Stimulated activated memory B cell treated with anti-CD40 and anti-IgM and Interleukin-4, amounts not matched to agents 10 μg/mL and 1 μg/mL and 100 μg/mL, for 72 hours (primary cell): ENCODE data around the gene KIRREL3.

ENCODE experiments used
- ATAC-seq: fragments of 150-1000 bp; cut with Tn5 transposase; 2 replicates; pipeline ENCODE4 v1.10.0; 2021
- H3K27ac Mint-ChIP-seq: one replicate; pipeline ENCODE4 v1.8.0; 2022; ENCODE audit warnings: mild to moderate bottlenecking, mixed read lengths
- H3K27me3 Mint-ChIP-seq: one replicate; pipeline ENCODE4 v1.8.0; 2022; ENCODE audit warnings: mixed read lengths
- H3K36me3 Mint-ChIP-seq: one replicate; pipeline ENCODE4 v1.8.0; 2022; ENCODE audit warnings: mixed read lengths
- H3K4me1 Mint-ChIP-seq: one replicate; pipeline ENCODE4 v1.8.0; 2022; ENCODE audit warnings: mixed read lengths
- H3K4me3 Mint-ChIP-seq: one replicate; pipeline ENCODE4 v1.8.0; 2022; ENCODE audit warnings: mild to moderate bottlenecking, moderate library complexity, mixed read lengths
- H3K9me3 Mint-ChIP-seq: one replicate; pipeline ENCODE4 v1.8.0; 2022; ENCODE audit warnings: mixed read lengths

KIRREL3 gene

DNA sequence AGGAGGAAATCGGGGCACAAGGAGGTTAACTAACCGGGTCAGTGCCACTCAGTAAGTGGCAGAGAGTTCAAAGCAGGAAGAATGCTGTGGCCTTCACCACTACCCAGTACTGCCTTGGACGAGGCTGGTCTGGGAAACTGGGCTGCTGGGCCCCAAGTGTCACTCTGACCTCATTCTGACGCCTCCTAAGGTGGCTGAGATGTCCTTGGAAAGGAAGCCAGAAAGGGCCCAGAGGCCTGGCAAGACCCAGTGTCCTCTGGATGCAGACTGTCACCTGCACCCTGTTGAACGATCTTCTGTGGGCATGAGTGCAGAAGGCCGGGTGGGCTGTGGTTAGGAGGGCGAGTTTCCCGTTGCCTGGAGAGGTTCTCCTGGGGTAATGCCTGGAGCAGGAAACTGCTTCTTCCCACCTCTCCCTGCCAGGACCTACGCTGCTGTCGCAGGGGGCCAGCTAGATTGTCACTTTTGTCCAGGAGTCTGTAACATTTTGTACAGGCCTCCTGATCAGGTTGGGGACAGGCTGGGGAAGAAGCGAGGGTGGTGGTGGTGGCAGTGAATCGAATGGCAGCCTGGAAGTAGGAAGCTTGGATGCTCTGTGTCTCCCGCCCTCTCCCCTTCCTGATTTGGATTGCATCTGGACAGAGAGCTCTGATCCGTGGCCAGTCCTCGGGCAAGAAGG, 540.0 kb downstream of the KIRREL3 start:
- Mint-ChIP-seq H3K27ac (no peak overlapping the region), H3K4me3 (no peak overlapping the region), H3K36me3 (no peaks in the 10 kb centered on the region), H3K27me3 (peaks cover 18% of the 10 kb centered on the region), H3K4me1 (peaks cover 23% of the 10 kb centered on the region), H3K9me3 (peaks cover 2% of the 10 kb centered on the region)
- no peak for ATAC-seq

DNA sequence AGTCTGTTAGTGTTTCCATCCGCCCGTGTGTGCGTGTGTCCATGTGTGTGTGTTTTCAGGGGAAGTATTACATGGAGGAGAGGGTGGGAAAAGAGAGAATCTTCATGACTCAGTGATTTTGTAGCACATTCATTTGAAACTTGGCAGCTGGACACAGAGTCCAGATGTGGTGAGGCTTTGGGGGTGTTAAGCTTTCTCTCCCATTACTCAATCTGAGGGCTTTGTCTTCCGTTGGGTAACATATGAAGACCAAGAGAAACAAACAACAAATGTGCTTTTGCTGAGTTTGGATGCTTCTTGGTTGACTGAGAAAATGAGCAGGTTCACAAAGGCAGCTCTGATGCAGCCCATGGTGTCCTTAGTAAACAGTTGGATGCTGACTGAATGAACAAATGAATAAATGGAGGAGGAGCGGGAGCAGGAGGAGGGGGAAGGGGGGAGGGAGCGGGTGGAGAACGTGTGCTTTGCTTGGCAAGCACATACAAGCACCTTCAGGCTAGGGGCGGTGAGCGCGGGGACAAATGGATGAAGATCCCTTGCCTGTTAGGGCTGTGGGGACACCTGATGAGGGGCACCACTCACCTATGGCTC, 540.8 kb downstream of the KIRREL3 start:
- Mint-ChIP-seq H3K4me3 (no peak overlapping the region), H3K9me3 (peaks cover 2% of the 10 kb centered on the region), H3K27ac (no peak overlapping the region), H3K4me1 (peaks cover 15% of the 10 kb centered on the region), H3K36me3 (no peaks in the 10 kb centered on the region), H3K27me3 (peaks cover 18% of the 10 kb centered on the region)
- no peak for ATAC-seq

DNA sequence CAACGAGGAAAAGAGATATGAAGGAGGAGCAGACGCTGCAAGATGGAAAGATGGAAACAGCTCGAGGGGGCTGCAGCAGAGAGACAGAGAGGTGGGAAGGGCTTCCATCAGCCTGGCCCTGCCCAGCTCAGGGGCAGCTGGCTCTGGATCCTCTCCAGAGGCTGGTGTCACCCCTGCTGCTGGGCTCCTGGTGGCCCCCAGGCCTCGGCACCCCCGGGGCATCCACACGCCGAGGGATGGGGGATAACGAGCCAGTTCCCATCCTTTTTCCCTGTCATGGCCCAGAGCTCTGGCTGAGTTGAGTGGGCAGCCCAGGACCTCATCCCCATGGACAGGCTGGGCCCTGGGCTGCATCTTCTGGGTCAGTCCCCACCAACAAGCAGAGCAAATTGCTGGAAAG, 542.8 kb downstream of the KIRREL3 start:
- no peak for ATAC-seq
- no peak overlapping the region for H3K27ac Mint-ChIP-seq
- H3K4me3 Mint-ChIP-seq = no peak overlapping the region
- H3K36me3 Mint-ChIP-seq = no peaks in the 10 kb centered on the region
- no peaks in the 10 kb centered on the region for H3K9me3 Mint-ChIP-seq
- H3K27me3 Mint-ChIP-seq = peaks cover 18% of the 10 kb centered on the region
- no peaks in the 10 kb centered on the region for H3K4me1 Mint-ChIP-seq

DNA sequence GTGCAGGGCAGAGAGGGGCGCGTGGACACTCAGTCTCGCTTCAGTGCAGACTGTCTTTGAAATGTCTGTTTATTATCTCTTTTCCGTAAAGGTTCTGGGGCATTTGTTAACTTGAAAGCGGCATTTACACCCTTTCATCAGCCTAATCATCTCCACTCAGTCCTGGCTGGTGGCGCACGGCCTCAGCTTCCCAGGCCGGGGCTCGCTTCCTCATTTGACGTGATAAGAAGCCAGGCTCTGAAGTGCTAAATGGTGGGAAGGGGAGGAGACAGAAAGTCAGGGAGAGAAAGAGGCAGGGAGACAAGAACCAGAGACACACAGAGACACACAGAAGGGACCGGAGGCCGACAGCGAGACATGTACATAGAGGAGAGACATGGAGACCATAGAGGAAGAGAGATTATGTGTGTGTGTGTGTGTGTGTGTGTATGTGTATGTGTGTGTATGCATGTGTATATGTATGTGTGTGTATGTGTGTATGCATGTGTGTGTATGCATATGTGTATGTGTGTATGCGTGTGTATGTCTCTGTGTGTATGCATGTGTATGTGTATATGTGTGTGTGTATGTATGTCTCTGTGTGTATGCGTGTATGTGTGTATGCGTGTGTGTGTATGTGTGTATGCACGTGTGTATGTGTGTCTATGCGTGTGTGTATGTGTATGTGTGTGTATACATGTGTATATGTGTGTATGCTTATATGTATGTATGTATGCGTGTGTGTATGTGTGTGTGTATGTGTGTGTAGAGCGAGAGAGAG, 543.6 kb downstream of the KIRREL3 start:
- Mint-ChIP-seq H3K9me3 (no peaks in the 10 kb centered on the region), H3K4me1 (no peaks in the 10 kb centered on the region)
- no peak for ATAC-seq

DNA sequence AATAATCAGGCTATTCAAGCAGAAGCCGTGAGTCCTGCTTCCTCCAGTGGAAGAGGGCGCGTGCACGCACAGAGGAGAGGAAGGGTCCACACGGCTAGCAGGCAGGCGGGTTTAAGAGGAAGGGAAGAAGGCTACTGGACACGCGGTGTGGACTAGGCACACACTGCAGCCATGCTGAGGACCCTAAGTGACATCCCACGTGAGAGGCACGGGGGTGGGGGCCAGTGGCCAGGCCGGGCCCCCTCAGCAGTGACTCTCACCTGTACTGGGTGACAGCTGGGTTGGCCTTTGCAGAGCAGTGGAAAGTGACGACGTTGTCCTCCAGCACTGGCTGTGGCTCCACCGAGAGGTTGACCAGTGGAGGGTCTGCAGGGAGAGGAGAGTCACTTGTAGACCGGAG, 544.5 kb downstream of the KIRREL3 start:
- ATAC-seq = no peak
- H3K36me3 Mint-ChIP-seq = no peaks in the 10 kb centered on the region
- H3K27ac Mint-ChIP-seq = no peak overlapping the region

More for the DNA sequence above, 543.6 kb downstream of the KIRREL3 start:
- Mint-ChIP-seq H3K27ac (no peak overlapping the region), H3K36me3 (no peaks in the 10 kb centered on the region), H3K27me3 (peaks cover 18% of the 10 kb centered on the region), H3K4me3 (no peak overlapping the region)

DNA sequence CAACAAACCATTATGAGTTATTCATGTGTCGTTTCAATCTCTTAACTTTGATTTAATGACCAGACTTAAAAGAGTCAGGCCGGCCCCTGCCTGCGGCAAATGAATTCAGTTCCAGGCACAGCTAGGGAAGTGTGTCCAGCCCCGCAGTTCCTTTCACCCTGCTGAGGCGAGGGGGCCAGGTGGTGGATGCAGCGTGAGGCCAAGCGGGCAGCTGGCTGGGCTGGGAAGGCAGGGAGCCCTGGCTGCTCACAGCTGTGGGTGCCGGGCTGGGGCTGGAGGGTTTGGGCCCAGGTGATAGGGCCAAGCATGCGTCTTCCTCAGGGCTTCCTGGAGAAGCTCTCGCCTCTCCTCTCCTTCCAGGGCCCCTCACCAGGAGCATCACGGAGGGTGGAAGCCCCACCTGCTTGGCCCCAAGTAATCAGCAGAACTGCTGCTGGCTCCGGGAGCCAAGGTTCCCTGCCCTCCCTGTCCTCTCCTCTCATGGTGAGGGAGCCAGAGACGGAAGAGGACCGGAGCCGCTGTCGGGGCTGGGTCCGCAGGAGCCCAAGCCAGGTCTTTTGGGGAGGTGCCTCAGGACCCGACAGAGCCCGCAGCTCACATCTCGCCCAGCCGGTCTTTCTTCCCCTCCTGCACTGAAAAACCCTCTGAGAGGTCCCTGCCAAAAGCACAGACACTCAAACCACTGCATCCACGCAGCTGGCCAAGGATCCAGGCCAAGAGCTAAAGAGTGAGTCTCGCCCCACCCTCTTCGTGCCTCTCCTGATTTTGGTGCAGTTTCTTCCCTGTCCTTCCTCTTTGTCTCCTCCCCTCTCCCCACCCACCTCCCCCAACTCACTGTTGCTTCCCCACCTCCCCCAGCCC, 548.1 kb downstream of the KIRREL3 start:
- H3K27me3 Mint-ChIP-seq = no peaks in the 10 kb centered on the region
- H3K9me3 Mint-ChIP-seq = peaks cover 14% of the 10 kb centered on the region
- H3K4me1 Mint-ChIP-seq = no peaks in the 10 kb centered on the region
- no peak overlapping the region for H3K27ac Mint-ChIP-seq
- H3K4me3 Mint-ChIP-seq = no peak overlapping the region
- no peaks in the 10 kb centered on the region for H3K36me3 Mint-ChIP-seq
- no peak for ATAC-seq

More for the DNA sequence above, 544.5 kb downstream of the KIRREL3 start:
- Mint-ChIP-seq H3K9me3 (peaks cover 3% of the 10 kb centered on the region), H3K4me3 (no peak overlapping the region), H3K4me1 (no peaks in the 10 kb centered on the region), H3K27me3 (peaks cover 18% of the 10 kb centered on the region)

DNA sequence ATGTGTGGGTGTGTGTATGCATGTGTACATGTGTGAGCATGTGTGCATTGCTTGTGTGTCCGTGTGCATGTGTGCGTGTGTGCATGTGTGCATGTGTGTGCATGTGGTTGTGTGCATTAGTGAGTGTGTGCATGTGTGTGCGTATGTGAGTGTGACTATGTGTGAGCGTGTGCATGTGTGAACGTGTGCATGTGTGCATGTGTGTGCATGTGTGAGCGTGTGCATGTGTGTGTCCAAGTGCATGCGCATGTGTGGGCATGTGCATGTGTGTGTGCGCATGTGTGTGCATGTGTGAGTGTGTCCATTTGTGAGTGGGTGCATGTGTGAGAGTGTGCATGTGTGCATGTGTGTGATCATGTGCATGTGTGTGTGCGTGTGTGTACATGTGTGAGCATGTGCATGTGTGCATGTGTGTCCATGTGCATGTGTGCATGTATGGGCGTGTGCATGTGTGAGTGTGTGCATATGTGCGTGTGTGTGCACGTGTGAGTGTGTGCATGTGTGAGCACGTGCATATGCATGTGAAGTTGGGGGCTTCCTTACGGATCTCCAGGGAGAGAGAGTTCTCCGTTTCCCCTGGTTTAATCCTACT, 549.3 kb downstream of the KIRREL3 start:
- Mint-ChIP-seq H3K27ac (no peak overlapping the region), H3K4me3 (no peak overlapping the region), H3K27me3 (peaks cover 4% of the 10 kb centered on the region), H3K9me3 (peaks cover 14% of the 10 kb centered on the region), H3K36me3 (no peaks in the 10 kb centered on the region), H3K4me1 (no peaks in the 10 kb centered on the region)
- no peak for ATAC-seq

DNA sequence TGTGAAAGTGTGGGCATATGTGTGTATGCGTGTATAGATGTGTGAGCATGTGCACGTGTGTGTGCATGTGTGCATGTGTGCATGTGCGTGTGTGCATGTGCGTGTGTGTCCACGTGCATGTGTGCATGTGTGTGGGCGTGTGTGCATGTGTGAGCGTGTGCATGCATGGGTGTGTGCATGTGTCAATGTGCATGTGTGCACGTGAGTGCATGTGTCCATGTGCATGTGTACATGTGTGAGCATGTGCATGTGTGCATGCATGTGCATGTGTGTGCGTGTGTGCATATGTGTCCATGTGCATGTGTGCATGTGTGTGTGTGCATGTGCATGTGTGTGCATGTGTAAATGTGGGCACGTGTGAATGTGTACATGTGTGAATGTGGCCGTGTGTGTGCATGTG, 549.8 kb downstream of the KIRREL3 start:
- Mint-ChIP-seq H3K4me1 (no peaks in the 10 kb centered on the region), H3K27me3 (peaks cover 9% of the 10 kb centered on the region), H3K9me3 (peaks cover 14% of the 10 kb centered on the region), H3K36me3 (no peaks in the 10 kb centered on the region), H3K27ac (no peak overlapping the region), H3K4me3 (no peak overlapping the region)
- no peak for ATAC-seq

DNA sequence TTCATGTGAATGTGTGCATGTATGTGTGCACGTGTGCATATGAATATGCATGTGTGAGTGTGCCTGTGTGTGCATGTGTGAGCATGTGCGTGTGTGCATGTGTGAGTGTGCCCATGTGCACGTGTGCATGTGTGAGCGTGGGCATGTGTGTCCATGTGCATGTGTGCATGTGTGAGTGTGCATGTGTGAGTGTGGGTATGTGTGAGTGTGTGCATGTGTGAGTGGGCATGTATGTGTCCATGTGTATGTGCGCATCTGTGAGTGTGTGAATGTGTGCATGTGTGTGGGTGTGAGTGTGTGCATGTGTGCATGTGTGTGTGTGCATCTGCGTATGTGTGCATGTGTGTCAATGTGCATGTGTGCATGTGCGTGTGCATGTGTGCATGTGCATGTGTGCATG, 550.4 kb downstream of the KIRREL3 start:
- H3K9me3 Mint-ChIP-seq = peaks cover 14% of the 10 kb centered on the region
- H3K4me3 Mint-ChIP-seq = no peak overlapping the region
- no peak overlapping the region for H3K27ac Mint-ChIP-seq
- H3K36me3 Mint-ChIP-seq = no peaks in the 10 kb centered on the region
- H3K4me1 Mint-ChIP-seq = no peaks in the 10 kb centered on the region
- no peak for ATAC-seq
- H3K27me3 Mint-ChIP-seq = peaks cover 10% of the 10 kb centered on the region

DNA sequence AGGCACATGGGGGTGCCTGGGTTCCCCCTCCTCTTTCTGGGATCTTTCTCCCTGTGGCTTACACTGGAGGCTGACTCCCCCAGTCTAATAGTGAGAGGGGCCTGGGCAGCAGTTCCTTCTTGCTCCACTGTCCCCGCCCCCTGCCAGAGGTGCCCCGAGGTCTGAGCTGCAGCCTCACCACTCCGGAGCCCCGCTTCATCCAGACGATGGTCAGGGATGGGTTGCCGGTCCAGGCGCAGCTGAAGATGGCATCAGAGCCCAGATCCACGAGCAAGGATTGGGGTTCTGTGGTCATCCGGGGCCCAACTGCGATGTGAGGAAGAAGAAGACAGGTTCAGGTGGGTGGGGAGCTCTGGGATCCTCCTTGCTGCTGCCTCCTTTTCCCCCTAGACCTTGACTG, 554.0 kb downstream of the KIRREL3 start:
- H3K9me3 Mint-ChIP-seq = peaks cover 14% of the 10 kb centered on the region
- H3K4me3 Mint-ChIP-seq = no peak overlapping the region
- no peak for ATAC-seq
- H3K36me3 Mint-ChIP-seq = no peaks in the 10 kb centered on the region
- no peaks in the 10 kb centered on the region for H3K4me1 Mint-ChIP-seq
- peaks cover 38% of the 10 kb centered on the region for H3K27me3 Mint-ChIP-seq
- no peak overlapping the region for H3K27ac Mint-ChIP-seq

DNA sequence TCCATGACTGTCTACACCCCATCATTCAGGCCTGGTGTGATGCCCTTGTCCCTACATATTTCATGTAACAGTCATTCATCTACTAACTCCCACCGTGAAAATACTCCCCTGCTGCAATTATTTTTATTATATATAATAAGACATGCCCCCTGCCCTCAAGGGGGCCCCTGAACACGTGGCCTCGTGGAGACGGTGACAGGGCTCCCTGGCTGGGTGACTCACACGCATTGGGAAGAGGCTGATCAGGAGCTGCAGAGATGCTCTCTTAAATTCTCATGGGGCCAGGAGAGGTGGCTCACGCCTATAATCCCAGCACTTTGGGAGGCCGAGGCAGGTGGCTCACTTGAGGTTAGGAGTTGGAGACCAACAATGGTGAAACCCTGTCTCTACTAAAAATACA, 556.5 kb downstream of the KIRREL3 start:
- Mint-ChIP-seq H3K36me3 (no peaks in the 10 kb centered on the region), H3K27me3 (peaks cover 61% of the 10 kb centered on the region), H3K9me3 (no peaks in the 10 kb centered on the region), H3K4me3 (no peak overlapping the region), H3K27ac (no peak overlapping the region), H3K4me1 (peaks cover 8% of the 10 kb centered on the region)
- no peak for ATAC-seq

DNA sequence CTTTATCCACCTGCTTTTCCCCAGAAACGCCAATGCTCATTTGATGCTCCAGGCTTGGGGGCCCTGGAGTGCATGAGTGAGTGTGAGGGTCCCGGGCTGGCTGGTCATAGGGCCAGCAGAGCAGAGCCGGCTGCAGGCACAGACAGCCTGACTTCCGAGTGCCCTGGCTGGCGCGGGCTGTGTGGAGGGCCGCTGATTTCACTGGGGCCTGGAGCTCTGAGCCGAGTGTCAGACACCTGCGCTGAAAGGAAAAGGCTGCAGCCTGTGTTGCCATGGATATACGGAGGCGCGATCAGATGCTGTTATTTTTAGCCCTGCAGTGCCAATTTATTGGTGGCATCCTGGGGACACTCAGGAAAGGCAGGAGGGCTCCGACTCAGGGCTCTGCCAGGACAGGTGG, 557.5 kb downstream of the KIRREL3 start:
- Mint-ChIP-seq H3K27ac (no peak overlapping the region), H3K4me1 (peaks cover 8% of the 10 kb centered on the region), H3K36me3 (no peaks in the 10 kb centered on the region), H3K4me3 (no peak overlapping the region), H3K9me3 (no peaks in the 10 kb centered on the region), H3K27me3 (peaks cover 61% of the 10 kb centered on the region)
- ATAC-seq = no peak

DNA sequence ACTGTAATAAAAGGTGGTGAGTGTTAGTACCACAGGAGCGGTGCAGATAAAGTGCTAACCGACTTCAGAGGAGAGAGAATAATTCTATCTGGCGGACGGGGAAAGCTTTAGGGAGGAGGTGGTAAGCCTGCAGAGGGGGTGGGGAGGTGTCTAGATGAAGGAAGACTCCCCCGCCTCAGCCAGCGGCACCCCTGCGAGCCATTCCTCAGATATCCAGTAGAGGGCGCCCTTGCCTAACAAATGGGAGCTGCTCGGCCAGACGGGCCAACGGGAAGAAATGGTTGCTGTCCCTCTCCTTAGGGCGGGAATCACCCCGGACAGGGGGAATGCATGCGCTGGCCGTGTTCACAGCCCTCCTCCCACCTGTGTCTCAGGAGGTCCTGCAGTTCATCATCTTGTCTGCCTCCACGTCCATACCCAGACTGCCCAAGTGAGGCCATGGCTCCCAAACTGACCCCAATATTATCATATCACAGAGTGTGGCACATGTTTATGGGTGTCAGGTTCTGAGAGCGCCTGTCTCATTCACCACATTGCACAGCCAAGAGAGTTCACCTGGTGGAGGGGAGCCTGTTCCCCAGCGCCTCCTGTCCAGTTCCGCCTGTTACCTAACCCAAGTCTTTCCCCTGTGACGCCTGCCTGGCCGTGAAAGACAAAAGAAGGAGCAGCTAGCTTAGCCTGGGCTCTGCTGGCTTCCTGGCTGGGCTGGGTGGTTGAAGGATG, 559.6 kb downstream of the KIRREL3 start:
- peak; percentile 56 for ATAC-seq
- H3K9me3 Mint-ChIP-seq = no peaks in the 10 kb centered on the region

DNA sequence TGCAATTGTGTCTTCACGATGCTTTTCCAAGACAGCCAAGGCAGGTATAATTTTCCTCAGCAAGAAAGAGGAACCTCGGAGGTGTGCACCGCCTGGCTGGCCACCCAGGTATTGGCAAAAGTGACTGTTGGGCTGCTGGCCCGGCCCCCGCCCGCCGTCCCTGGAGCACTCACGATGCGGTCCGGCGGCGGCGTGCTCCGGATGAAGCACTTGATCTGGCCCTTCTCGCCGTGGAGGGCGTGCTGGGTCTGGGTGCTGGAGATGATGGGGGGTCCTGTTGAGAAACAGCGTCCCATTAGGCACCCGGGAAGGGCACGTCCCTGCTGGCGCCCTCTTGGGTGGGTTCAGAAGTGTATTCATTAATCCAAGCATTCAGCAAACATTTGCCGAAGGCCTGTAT, 560.3 kb downstream of the KIRREL3 start:
- Mint-ChIP-seq H3K27me3 (peaks cover 51% of the 10 kb centered on the region), H3K9me3 (no peaks in the 10 kb centered on the region), H3K4me1 (peaks cover 8% of the 10 kb centered on the region), H3K27ac (no peak overlapping the region), H3K4me3 (no peak overlapping the region), H3K36me3 (no peaks in the 10 kb centered on the region)
- no peak for ATAC-seq

More for the DNA sequence above, 559.6 kb downstream of the KIRREL3 start:
- H3K4me3 Mint-ChIP-seq = no peak overlapping the region
- no peak overlapping the region for H3K27ac Mint-ChIP-seq
- H3K4me1 Mint-ChIP-seq = peaks cover 8% of the 10 kb centered on the region
- peaks cover 54% of the 10 kb centered on the region for H3K27me3 Mint-ChIP-seq
- H3K36me3 Mint-ChIP-seq = no peaks in the 10 kb centered on the region
